GM21737 (cell line): ENCODE measurements around the gene SEMA6A.

Experiments
- ATAC-seq: cut with Tn5 transposase; IDR thresholded peaks from one replicate; pipeline ENCODE4 v1.9.1; 2021; ENCODE audit warnings: mild to moderate bottlenecking, moderate library complexity; ENCODE audit not compliant: unreplicated experiment

SEMA6A gene

GRCh38 chr5:116467465-116467843 is 107.2 kb downstream of the SEMA6A start:
- no peak for ATAC-seq

GRCh38 chr5:116466727-116467464 is 107.7 kb downstream of the SEMA6A start:
- no peak for ATAC-seq

- no peak for ATAC-seq
Observed at GRCh38 chr5:116465411-116465810, 109.2 kb downstream of the SEMA6A start.

- no peak for ATAC-seq
Observed at GRCh38 chr5:116464144-116464708, 110.4 kb downstream of the SEMA6A start.

GRCh38 chr5:116462500-116462899 is 112.1 kb downstream of the SEMA6A start:
- ATAC-seq: no peak

- no peak for ATAC-seq
Observed at GRCh38 chr5:116459301-116459700, 115.3 kb downstream of the SEMA6A start.

- no peak for ATAC-seq
Observed at GRCh38 chr5:116457062-116457461, 117.6 kb downstream of the SEMA6A start.

- no peak for ATAC-seq
Observed at GRCh38 chr5:116456036-116456435, 118.6 kb downstream of the SEMA6A start.

- no peak for ATAC-seq
Observed at GRCh38 chr5:116455061-116455460, 119.6 kb downstream of the SEMA6A start.

GRCh38 chr5:116454417-116454927 is 120.2 kb downstream of the SEMA6A start:
- peak; percentile 100 for ATAC-seq

- peak; percentile 3 for ATAC-seq
Observed at GRCh38 chr5:116453988-116454411, 120.6 kb downstream of the SEMA6A start.

GRCh38 chr5:116452774-116453368 is 121.8 kb downstream of the SEMA6A start:
- no peak for ATAC-seq

GRCh38 chr5:116451905-116452450 is 122.6 kb downstream of the SEMA6A start:
- ATAC-seq: no peak

- no peak for ATAC-seq
Observed at GRCh38 chr5:116451066-116451465, 123.6 kb downstream of the SEMA6A start.

- ATAC-seq: no peak
Observed at GRCh38 chr5:116449458-116449857, 125.2 kb downstream of the SEMA6A start.

GRCh38 chr5:116448870-116449427 is 125.7 kb downstream of the SEMA6A start:
- ATAC-seq: no peak

GRCh38 chr5:116448450-116448849 is 126.2 kb downstream of the SEMA6A start:
- no peak for ATAC-seq

- ATAC-seq: no peak
Observed at GRCh38 chr5:116446356-116447005, 128.1 kb downstream of the SEMA6A start.

GRCh38 chr5:116445311-116445710 is 129.3 kb downstream of the SEMA6A start:
- ATAC-seq: no peak

- ATAC-seq: no peak
Observed at GRCh38 chr5:116444373-116445295, 130.0 kb downstream of the SEMA6A start.
